Skeletal muscle cell (primary cell): ENCODE results near the gene MAN1C1.

Experiments
- DNase-seq: peaks from one replicate; pipeline ENCODE4 v3.0.0-alpha.2; 2010; ENCODE audit warnings: low read depth
- H3K4me3 ChIP-seq: 2 replicates; pipeline ENCODE4 v1.5.1; 2011; ENCODE audit warnings: low read depth, mild to moderate bottlenecking, control low read depth, low read length, moderate library complexity

The MAN1C1 gene

GRCh38 chr1:25702101-25702775, 85.6 kb downstream of the MAN1C1 start:
- H3K4me3 ChIP-seq, result no peak overlapping the region
- DNase-seq, result no peak

- no peak for DNase-seq
- no peak overlapping the region for H3K4me3 ChIP-seq
Observed at GRCh38 chr1:25703041-25703440, 86.5 kb downstream of the MAN1C1 start.

GRCh38 chr1:25703671-25704266, 87.2 kb downstream of the MAN1C1 start:
- no peak overlapping the region for H3K4me3 ChIP-seq
- DNase-seq, result no peak

- no peak for DNase-seq
- H3K4me3 ChIP-seq, result no peak overlapping the region
Observed at GRCh38 chr1:25704267-25704691, 87.7 kb downstream of the MAN1C1 start.

GRCh38 chr1:25705699-25706098, 89.1 kb downstream of the MAN1C1 start:
- H3K4me3 ChIP-seq, result no peak overlapping the region

GRCh38 chr1:25706146-25707089, 89.8 kb downstream of the MAN1C1 start:
- no peak for DNase-seq
- no peak overlapping the region for H3K4me3 ChIP-seq

More at GRCh38 chr1:25705699-25706098, 89.1 kb downstream of the MAN1C1 start:
- no peak for DNase-seq

GRCh38 chr1:25707280-25708016, 90.9 kb downstream of the MAN1C1 start:
- no peak for DNase-seq

GRCh38 chr1:25710583-25711347, 94.2 kb downstream of the MAN1C1 start:
- no peak for DNase-seq
- no peak overlapping the region for H3K4me3 ChIP-seq

More at GRCh38 chr1:25707280-25708016, 90.9 kb downstream of the MAN1C1 start:
- H3K4me3 ChIP-seq, result no peak overlapping the region

- DNase-seq, result no peak
- no peak overlapping the region for H3K4me3 ChIP-seq
Observed at GRCh38 chr1:25711555-25712298, 95.1 kb downstream of the MAN1C1 start.

GRCh38 chr1:25712299-25712970, 95.8 kb downstream of the MAN1C1 start:
- H3K4me3 ChIP-seq, result no peak overlapping the region
- DNase-seq, result no peak

GRCh38 chr1:25713961-25714360, 97.4 kb downstream of the MAN1C1 start:
- no peak for DNase-seq
- H3K4me3 ChIP-seq, result no peak overlapping the region

- DNase-seq, result no peak
- no peak overlapping the region for H3K4me3 ChIP-seq
Observed at GRCh38 chr1:25714372-25714931, 97.9 kb downstream of the MAN1C1 start.

GRCh38 chr1:25715888-25716287, 99.3 kb downstream of the MAN1C1 start:
- no peak overlapping the region for H3K4me3 ChIP-seq
- no peak for DNase-seq

- DNase-seq, result no peak
- H3K4me3 ChIP-seq, result no peak overlapping the region
Observed at GRCh38 chr1:25716320-25716719, 99.7 kb downstream of the MAN1C1 start.

- no peak for DNase-seq
- H3K4me3 ChIP-seq, result no peak overlapping the region
Observed at GRCh38 chr1:25718732-25719131, 102.1 kb downstream of the MAN1C1 start.

- H3K4me3 ChIP-seq, result no peak overlapping the region
- DNase-seq, result no peak
Observed at GRCh38 chr1:25720624-25721023, 104.0 kb downstream of the MAN1C1 start.

GRCh38 chr1:25723250-25723880, 106.8 kb downstream of the MAN1C1 start:
- no peak overlapping the region for H3K4me3 ChIP-seq
- DNase-seq, result no peak
